ENCODE measurements around the gene PEAR1. TPM values are rescaled to one million over a fixed set of nuclear protein-coding genes. Genes with fewer than 3 reads are reported as not detected.

PEAR1 gene
- total RNA-seq, 1 experiment from 2014 or later: 5.2 TPM

GRCh38 chr1:156859523-156860112 is 33.9 kb upstream of the PEAR1 start:
- DNase-seq (ENCODE audit: low read depth): no peak

- DNase-seq (ENCODE audit: low read depth): peak; percentile 42
Measured at GRCh38 chr1:156860113-156860627, 33.3 kb upstream of the PEAR1 start.

GRCh38 chr1:156860628-156861423 is 32.7 kb upstream of the PEAR1 start, which contains the start of gene NTRK1:
Gene NTRK1 (plus strand): TSS chr1:156860865. CDS start chr1:156860935, 70 bp downstream.
- DNase-seq (ENCODE audit: low read depth): peak; percentile 30

GRCh38 chr1:156862584-156862983 is 30.9 kb upstream of the PEAR1 start:
- no peak for DNase-seq (ENCODE audit: low read depth)

- no peak for DNase-seq (ENCODE audit: low read depth)
Measured at GRCh38 chr1:156862997-156863599, 30.4 kb upstream of the PEAR1 start.

- no peak for DNase-seq (ENCODE audit: low read depth)
Measured at GRCh38 chr1:156863631-156864030, 29.9 kb upstream of the PEAR1 start.

- no peak for DNase-seq (ENCODE audit: low read depth)
Measured at GRCh38 chr1:156864796-156865195, 28.7 kb upstream of the PEAR1 start.

- no peak for DNase-seq (ENCODE audit: low read depth)
Measured at GRCh38 chr1:156865258-156865657, 28.3 kb upstream of the PEAR1 start.

- DNase-seq (ENCODE audit: low read depth): no peak
Measured at GRCh38 chr1:156865865-156866248, 27.7 kb upstream of the PEAR1 start.

GRCh38 chr1:156866249-156866909 is 27.1 kb upstream of the PEAR1 start:
- DNase-seq (ENCODE audit: low read depth): no peak

GRCh38 chr1:156868341-156868740 is 25.2 kb upstream of the PEAR1 start:
- DNase-seq (ENCODE audit: low read depth): no peak

GRCh38 chr1:156869455-156869854 is 24.1 kb upstream of the PEAR1 start:
- DNase-seq (ENCODE audit: low read depth): no peak

- DNase-seq (ENCODE audit: low read depth): no peak
Measured at GRCh38 chr1:156873659-156874058, 19.9 kb upstream of the PEAR1 start.

GRCh38 chr1:156874142-156874541 is 19.4 kb upstream of the PEAR1 start:
- DNase-seq (ENCODE audit: low read depth): no peak

GRCh38 chr1:156874572-156875340 is 18.8 kb upstream of the PEAR1 start:
- DNase-seq (ENCODE audit: low read depth): no peak

- no peak for DNase-seq (ENCODE audit: low read depth)
Measured at GRCh38 chr1:156875341-156875615, 18.2 kb upstream of the PEAR1 start.

- no peak for DNase-seq (ENCODE audit: low read depth)
Measured at GRCh38 chr1:156876281-156876680, 17.2 kb upstream of the PEAR1 start.

- no peak for DNase-seq (ENCODE audit: low read depth)
Measured at GRCh38 chr1:156877433-156878170, 15.9 kb upstream of the PEAR1 start.

GRCh38 chr1:156879876-156880275 is 13.6 kb upstream of the PEAR1 start:
- no peak for DNase-seq (ENCODE audit: low read depth)

- DNase-seq (ENCODE audit: low read depth): no peak
Measured at GRCh38 chr1:156880473-156880872, 13.0 kb upstream of the PEAR1 start.

GRCh38 chr1:156881101-156881500 is 12.4 kb upstream of the PEAR1 start:
- no peak for DNase-seq (ENCODE audit: low read depth)
